ENCODE results near the gene FRMD1.

The FRMD1 gene

DNA sequence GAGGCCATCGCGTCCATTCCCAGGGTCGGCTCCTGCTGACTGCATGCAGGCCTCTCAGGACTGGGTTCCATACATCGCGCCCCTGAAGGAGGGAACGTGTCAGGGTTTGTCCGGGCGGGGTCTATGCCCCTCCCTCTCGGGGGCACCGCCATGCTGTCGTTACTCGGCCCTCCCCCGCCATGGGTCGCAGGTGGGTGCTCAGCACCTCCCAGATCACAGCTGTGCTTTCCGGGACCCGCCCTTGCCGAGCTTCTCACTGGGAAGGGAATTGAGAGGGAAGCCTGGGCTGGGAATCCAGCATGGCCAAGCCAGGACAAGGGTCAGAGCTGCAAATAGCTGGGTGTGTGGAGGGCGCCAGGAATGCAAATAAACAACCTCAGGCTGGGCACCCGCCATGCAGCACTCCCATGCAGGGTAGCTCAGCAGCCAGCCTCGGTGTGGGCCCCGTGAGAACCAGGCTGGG lies at the start of gene FRMD1:
Gene FRMD1, minus strand, starts transcription at position 270 of the 463 bp plus-strand sequence. Its CDS starts 118 bp downstream, at position 152.
- no peak for DNase-seq (ENCODE audit: low spot score)

DNA sequence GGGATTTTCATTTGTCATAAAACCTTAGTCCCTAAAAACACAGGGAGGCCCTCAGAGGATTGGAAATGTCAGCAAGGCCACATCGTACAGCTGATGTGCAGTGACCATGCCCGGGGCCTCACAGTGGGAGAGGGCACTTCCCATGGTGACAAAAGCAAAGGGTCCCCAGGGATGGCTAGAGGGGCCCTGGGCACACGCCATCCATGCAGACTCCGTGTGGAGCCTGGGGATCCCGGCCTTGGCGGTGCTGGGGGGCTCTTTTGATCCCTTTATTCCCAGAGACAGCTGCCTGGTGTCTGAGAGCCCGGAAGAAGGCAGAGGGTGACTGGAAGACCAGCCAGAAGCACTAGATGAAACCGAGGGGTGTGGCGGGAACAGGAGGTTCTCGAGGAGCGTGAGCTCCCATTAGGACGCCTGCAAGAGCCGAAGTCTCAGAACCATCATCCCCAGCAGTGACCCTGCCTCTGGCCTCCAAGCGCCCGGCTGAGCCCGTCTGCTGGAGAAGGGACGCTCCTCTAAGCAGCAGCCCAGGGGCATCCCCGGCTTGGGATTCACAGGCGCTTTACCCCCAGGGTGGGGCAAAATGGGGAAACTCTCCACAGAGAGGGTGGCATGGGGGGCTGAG lies 49.1 kb upstream of the FRMD1 start:
- DNase-seq (ENCODE audit: low spot score) = peak; percentile 2

DNA sequence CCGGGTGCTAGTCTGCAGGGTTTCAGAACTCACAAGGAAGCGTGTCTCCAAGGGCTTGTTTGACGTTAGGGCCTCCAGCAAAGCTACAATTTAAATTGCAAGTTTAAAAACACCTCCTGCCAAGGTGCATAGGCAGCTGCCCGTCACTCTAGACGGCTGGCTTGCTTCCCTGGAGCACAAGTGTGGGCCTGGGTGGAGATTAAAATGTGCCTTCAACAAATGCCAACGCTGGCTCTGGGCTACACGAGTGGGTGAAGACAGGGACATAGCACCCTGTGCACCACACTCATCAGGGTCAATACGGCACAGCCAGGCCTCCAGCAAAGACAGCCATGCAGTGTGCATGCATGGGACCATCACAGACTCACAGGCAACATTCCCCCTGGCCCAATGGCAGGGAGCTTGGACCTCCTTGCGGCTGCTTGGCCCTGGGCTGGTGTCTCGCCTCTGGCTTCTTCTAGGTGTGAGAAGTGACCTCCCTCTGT lies 48.4 kb upstream of the FRMD1 start:
- DNase-seq (ENCODE audit: low spot score) = peak; percentile 7

DNA sequence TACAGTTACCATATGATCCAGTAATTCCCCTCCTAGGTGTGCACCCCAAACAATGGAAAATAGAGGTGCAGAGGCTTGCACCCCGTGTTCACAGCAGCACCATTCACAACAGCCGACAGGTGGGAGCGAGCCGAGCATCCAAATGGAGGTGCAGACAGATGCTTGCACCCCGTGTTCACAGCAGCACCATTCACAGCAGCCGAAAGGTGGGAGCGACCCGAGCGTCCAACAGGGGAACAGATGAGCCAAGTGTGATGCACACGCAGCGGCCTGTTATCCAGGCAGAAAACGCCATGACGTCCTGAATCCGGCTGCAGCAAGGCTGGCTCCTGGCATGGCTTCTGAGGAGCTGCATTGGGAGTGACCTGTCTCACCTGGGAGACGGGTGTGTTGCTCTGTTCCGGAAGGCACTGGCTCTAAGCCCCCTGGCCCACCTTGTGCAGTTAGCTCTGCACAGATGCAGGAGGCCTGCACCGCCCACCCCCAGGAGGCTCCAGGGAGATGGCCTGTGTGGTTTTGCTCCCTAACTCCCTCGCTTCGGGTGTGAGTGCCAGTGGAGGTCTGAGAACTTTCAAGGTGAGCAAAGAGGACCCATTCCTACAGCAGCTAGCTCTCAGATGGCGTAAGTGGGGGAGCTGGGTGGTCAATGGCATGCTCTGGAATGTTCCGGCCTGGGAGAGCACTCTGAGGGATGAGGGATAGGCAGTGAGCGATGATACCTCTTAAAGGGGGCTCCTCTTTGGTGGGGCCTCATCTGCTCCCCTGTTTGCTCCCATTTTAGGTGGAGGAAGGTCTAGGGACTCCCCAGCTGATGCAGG lies 47.8 kb upstream of the FRMD1 start:
- DNase-seq (ENCODE audit: low spot score) = peak; percentile 3

DNA sequence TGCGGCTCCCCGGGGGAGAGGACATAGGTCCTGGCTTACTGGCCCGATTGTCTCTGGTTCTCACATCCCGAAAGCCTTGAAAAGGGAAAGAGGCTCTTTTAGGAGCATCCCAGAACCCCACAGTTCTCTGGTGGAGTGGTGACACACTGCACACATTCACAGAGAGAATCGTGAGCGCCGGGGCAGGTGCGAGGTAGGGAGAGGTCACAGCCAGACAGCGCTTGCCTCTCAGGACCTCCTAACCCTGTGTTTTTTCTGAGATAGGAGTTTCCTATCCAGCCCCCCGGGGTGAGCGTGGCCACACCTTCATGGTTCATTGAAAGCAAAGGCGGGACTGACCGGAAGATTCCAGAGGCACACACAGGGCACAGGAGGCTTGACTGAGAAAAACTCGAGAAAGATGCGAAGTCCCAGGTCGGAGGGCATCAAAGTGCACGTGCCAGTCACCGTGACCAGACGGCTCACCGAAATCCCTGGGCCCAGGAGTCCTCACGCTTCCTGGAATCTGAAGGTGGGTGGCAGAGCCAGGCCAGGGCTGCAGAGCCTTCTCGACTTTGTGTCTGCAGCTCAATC lies 46.5 kb upstream of the FRMD1 start:
- DNase-seq (ENCODE audit: low spot score) = peak; percentile 1

DNA sequence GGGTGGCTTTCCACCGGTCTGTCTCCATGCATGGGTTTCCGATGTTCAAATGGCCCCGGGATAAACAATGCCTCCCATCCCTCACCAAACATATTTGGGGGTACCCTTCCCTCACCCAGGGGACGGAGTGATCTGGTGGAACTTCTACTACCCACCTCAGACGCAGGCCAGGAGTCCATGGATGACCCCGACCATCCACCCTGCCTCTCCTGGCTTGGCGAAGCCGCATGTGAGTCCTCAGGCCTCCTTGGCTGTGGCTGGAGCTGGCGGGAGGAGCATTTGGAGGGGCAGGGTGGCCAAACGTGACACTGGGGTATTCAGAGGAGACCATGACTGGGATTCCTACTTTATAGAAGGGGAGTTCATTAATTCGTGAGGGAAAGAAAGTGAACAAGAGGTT lies 45.9 kb upstream of the FRMD1 start:
- no peak for DNase-seq (ENCODE audit: low spot score)

DNA sequence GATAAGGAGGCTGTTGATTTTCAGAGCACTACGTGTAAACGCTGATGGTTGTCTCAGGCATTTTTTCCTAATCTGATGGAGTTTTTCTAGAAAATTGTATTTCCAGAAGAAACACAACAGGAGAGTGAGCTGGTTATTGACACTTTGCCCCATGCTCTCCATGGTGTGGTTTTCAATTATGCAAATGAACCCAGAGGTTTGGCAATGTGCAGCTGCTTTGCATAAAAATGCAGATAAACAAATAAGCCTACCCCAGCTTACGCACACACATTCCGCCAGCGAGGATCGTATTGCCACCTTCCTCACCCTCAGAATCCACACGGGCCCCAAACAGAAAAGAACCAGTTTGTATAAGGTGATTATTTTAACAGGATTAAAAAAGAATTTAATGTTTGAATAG lies 45.1 kb upstream of the FRMD1 start:
- peak; percentile 1 for DNase-seq (ENCODE audit: low spot score)

DNA sequence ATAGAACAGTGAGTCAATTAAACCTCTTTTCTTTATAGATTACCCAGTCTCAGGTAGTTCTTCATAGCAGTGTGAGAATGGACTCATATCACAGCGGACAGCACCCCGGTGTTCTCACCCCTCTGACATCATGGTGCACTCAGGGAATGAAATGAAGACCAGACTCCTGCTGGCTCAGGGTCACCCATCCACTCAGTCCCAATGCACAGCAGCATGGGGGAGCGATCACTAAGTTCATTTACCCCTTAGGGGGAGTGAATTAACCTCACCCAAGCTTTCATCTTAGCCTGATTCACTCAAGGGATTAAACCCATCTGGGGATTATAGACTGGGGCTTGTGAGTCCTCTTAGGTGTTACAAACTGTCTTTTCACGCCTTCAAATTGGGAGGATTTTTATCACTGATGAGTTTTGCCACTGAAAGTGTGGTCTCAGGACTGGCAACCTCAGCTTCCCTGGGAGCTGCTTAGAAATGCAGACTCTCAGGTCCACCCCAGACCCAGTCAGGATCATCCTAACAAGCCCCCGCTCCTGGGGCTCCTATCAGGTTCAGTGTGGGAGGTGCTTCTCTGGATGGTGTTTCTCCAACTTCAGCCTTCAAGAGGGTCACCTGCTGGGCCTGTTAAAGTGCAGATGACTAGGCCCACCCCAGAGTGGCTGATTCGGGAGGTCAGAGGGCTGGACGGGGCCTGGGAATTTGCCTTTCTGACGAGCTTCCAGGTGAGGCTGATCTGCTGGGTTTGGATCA lies 44.3 kb upstream of the FRMD1 start:
- peak; percentile 8 for DNase-seq (ENCODE audit: low spot score)

DNA sequence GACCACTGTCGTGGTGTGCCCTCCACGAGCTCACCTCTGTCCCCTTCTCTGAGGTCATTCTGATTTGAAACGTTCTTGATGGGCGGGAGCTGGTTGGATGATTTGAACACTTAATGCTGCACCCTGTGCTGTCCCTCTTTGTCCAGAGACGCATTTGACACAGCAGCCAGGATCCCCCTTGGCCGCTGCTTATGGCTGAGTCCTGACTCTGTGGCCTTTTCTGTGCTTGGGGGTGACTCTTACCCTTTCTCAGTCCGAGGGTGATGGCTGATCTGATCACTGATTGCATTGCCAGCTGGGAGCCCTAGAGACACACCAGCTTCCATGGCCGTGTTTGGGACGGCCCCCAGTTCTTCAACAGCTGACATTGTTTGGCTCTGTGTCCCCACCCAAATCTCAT lies 43.5 kb upstream of the FRMD1 start:
- no peak for DNase-seq (ENCODE audit: low spot score)

DNA sequence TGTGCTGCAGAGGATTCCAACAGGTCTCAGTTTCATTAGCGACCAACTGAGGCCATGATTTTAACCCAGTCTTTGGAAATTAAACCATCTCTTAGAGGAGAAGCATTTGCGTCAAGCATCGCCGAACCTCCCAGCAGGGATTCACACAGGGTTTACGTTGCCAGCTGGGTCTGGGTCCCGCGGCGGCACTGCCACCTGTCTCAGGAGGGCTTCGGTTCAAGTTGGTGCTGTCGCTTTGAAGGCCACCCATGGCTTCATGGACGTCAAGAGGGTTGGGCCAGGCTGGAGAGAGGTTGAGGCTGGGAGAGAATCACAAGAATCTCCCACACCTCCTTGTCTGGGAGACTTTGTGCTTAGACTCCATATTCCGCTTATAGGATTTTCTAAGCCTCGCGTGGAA lies 43.0 kb upstream of the FRMD1 start:
- no peak for DNase-seq (ENCODE audit: low spot score)

DNA sequence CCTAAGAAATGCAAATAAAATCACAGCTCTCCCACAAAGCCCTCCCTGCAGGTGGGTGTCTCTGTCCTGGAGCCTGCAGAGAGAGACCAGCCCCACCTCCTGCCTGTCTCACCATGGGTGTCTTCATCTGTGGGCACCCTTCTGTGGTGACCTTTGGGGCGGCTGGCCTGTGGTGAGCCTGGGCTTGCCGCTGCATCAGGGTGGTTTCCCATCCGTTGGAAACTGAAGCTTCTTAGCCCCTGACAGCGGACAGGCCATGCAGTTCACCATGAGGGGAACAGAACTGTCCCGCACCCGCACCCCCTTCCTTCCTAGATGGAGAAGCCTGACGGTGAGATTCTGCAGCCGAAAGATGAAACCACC lies 42.3 kb upstream of the FRMD1 start:
- DNase-seq (ENCODE audit: low spot score) = no peak

DNA sequence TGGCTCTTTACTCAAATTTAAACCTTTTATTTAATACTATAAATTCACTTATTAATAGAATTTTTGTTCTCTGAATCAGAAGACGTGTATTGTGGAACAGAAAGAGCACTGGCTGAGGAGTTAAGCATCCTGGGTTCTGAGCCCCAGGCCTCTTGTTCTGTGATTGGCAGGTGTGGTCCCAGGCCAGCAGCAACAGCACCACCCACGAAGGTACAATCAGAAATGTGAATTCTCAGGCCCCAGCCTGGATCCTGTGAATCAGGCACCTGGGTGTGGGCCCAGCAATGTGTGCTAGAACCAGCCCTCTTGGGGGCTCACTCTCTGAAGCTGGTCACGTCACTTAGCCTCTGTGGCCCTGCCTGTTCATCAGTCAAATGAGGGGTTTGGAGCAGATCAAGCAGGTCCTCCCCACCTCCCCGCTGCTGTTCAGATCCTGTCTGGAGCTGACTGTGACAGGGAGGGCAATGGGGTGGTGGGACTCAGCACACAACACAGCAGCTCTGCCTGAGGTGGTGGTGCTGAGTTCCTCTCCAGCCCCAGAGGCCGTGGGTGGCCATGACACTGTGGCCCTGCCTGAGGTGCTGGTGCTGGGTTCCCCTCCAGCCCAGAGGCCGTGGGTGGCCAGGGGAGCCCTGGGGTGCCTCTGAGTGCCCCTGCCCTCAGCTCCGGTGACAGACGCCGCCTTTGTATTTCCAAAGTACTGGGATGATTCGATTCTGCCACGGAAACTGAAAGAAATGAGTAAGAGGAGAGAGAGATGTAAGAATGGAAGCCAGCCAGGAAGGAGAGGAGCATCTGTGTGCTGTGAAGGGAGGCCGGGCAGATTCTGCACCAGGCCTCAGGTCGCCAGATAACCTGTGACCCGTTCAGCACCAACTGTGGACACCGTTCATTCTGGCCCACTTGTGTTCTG lies 41.6 kb upstream of the FRMD1 start:
- no peak for DNase-seq (ENCODE audit: low spot score)

DNA sequence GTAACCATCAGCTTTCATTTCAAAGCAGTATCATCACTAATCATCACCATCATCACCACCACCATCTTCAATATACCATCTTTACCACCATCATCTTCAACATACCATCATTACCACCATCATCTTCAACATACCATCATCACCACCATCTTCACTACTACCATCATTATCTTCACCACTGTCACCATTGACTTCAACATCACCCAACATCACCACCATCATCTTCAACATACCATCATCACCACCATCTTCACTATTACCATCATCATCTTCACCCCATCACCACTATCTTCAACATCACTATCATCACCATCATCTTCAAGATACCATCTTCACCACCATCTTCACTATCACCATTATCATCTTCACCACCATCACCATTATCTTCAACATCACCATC lies 40.5 kb upstream of the FRMD1 start:
- no peak for DNase-seq (ENCODE audit: low spot score)

DNA sequence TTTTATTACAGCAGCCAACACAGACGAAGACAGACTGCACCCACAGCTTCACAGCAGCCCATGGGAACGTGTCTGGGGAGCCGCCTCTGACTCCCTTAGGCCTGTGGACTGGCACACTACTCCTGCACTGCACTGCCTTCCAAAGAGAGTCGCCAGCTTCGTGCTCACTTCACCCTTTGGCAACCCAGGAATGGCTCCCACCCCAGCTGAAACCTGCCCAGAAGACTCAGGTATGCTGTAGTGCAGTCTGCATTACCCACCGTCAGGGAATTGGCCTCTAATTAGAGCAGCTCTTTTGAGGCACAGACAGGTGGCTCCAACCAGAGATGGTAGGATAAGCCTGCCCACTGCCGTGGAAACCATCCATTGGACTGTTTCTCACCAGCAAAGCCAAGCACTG lies 39.9 kb upstream of the FRMD1 start:
- no peak for DNase-seq (ENCODE audit: low spot score)

DNA sequence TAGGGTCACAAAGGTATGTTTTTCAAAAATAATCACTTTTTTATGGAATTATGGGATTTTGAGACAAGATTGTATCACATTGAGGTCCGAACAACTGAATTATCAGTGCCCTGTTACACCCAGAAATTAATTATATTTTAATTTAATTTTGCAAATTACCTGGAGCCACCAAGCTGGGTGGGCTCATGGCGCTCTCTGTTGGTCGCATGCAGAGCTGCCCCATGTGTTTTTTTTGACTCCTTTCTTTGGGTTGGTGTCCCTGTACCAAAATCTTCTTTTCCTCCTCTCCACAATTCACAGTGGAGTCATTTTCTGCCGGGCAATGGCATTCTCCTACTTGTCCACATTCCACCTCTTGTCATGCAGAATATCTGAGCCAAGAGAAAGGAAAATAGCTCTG lies 38.9 kb upstream of the FRMD1 start:
- DNase-seq (ENCODE audit: low spot score) = no peak

DNA sequence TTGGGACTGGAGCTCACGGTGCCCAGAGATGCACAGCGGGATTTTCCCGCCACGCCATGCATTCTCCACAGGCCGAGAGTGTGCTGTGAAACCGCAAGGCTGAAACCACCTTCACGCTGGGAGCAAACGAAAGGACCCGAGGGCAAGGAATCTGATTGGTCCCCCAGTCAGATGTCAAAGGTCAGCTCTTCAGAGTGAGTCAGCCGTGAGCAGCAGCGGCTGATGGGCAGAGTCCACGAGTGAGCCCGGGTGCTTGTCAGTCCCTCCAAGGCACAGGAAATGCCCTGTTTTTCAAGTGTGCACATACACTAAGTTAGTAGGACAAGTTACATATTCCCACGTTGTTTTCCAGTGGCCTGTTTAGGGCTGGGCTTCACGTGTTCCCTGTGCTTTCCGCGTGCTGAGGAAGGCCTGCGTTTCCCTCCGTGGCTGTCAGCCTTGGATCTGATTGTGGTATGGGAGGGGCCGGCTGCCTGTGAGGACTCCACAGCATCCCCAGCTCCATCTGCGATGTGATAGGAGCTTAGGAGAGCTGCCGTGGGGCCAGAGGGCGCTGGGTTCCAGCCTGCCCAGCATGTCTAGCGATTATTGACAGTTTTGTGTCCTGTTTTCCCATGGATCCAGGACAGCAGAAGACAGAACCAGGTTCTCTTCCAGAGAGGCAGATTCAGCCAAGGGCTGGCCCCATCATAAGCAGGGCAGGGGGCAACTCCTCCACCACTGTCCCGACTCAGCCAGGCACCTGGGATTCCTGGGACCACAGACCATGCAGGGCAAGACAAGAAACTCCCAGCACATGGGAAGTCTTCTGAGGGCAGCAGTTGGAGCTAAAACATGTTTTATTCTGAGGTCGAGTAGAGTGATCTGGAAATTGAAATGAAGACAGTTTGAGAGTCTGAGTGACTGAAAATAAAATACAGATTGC lies 38.2 kb upstream of the FRMD1 start:
- no peak for DNase-seq (ENCODE audit: low spot score)

DNA sequence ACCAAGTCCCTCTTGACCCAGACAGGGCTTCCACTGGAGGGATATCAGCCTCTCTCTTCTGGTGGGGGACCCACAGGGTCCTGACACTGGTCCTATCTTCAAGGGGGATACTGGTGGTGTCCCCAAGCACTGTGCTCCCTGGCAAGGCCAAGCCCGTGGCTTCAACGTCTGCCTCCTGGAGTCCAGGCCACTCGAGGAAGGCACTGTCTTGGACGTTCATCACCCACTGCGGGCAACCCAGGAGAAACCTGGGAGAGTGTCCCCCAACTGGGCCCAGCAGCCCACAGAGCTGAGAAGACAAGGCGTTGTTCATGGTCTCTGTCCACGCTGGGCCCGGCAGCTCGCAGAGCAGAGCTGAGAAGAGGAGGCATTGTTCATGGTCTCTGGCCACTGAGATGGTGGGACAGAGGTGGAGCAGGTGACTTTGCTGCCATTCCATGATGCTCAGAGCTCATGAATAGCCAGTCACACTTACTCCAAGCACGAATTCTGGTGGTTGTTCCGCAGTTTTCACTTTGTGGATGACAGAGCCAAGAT lies 37.5 kb upstream of the FRMD1 start:
- DNase-seq (ENCODE audit: low spot score) = no peak

DNA sequence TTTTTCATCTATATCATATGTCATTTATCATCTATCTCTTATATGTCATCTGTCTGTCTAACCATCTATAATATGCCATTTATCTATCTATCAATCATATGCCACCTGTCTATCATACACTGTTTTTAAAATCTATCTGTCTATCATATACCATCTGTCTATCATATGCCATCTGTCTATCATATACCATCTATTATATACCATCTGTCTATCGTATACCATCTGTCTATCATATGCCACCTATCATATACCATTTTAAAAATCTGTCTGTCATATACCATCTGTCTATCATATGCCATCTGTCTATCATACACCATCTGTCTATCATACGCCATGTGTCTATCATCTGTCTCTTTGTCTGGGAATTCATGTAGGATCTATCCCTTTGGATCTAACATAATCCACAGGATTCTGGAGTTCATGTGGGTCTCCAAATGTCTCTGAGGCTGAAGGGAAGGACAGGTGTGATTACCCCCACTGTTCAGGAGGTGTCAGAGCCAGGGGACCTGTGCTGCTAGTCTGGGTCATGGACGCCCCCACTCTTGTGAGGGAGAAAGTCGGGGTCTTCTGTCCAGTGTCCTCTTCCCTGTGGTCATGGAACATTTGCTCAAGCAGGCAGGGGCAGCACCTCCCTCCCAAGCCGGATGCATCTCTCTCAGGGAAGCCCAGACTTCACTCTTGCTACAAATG lies 36.9 kb upstream of the FRMD1 start:
- DNase-seq (ENCODE audit: low spot score) = no peak

DNA sequence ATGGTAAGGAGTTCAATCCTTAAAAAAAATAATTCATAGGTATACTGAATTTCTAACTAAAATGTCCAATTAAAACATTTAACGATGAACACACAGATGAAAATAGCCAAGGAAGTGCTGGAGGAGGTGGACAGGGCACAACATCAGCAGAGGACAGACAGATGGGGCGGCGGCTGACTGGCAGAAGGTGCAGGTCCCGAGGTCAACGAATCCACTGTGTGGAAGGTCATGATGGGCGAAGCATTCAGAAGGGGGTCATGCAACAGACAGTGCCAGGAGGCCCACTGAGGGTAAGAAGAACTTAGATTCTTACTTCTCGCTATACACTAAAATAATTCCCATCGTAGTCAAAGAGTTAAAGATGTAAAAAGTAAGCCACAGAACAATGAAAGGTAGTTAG lies 34.2 kb upstream of the FRMD1 start:
- no peak for DNase-seq (ENCODE audit: low spot score)

Data from AG08396 (cell line).